H9 (cell line): ENCODE measurements around the gene CCDC92B. TPM values are rescaled to one million over a fixed set of nuclear protein-coding genes. Genes with fewer than 3 reads are reported as not detected.

Experiments
- DNase-seq: peaks from one replicate; pipeline ENCODE4 v3.0.0-alpha.2; 2017
- H2AFZ ChIP-seq: one replicate; pipeline ENCODE4 v1.6.1; 2013; ENCODE audit warnings: mild to moderate bottlenecking, low read length, control low read depth, moderate library complexity
- H2AK5ac ChIP-seq: 2 replicates; pipeline ENCODE4 v1.6.1; 2013; ENCODE audit warnings: low read length, control low read depth, mixed read lengths; ENCODE audit not compliant: insufficient read length
- H2BK120ac ChIP-seq: one replicate; pipeline ENCODE4 v1.6.1; 2013; ENCODE audit warnings: low read depth, mild to moderate bottlenecking, low read length, control low read depth, inconsistent platforms; ENCODE audit not compliant: poor library complexity, severe bottlenecking
- H2BK12ac ChIP-seq: 2 replicates; pipeline ENCODE4 v1.6.1; 2013; ENCODE audit warnings: low read length, control low read depth, mixed read lengths, low read depth; ENCODE audit not compliant: insufficient read length
- H2BK15ac ChIP-seq: 2 replicates; pipeline ENCODE4 v1.6.1; 2013; ENCODE audit warnings: low read depth, low read length, control low read depth
- H2BK20ac ChIP-seq: one replicate; pipeline ENCODE4 v1.6.1; 2013; ENCODE audit warnings: low read depth, mild to moderate bottlenecking, low read length, control low read depth, inconsistent platforms; ENCODE audit not compliant: poor library complexity, severe bottlenecking
- H2BK5ac ChIP-seq: 2 replicates; pipeline ENCODE4 v1.6.1; 2013; ENCODE audit warnings: low read length, control low read depth, mixed read lengths; ENCODE audit not compliant: insufficient read length
- H3K14ac ChIP-seq: 2 replicates; pipeline ENCODE4 v1.6.1; 2013; ENCODE audit warnings: low read length, control low read depth; ENCODE audit not compliant: insufficient read depth
- H3K18ac ChIP-seq: 2 replicates; pipeline ENCODE4 v1.6.1; 2013; ENCODE audit warnings: low read depth, mild to moderate bottlenecking, mixed read lengths, low read length, control low read depth; ENCODE audit not compliant: insufficient read length
- H3K23ac ChIP-seq: 2 replicates; pipeline ENCODE4 v1.6.1; 2013; ENCODE audit warnings: low read length, control low read depth, mixed read lengths, low read depth; ENCODE audit not compliant: insufficient read length
- H3K23me2 ChIP-seq: 2 replicates; pipeline ENCODE4 v1.6.1; 2013; ENCODE audit warnings: low read depth, mild to moderate bottlenecking, mixed read lengths, low read length, control low read depth; ENCODE audit not compliant: insufficient read length, poor library complexity, severe bottlenecking
- H3K27ac ChIP-seq: 2 replicates; pipeline ENCODE4 v1.5.1; 2013; ENCODE audit warnings: low read length, control low read depth, mixed read lengths, low read depth; ENCODE audit not compliant: insufficient read length
- H3K27me3 ChIP-seq: 2 replicates; pipeline ENCODE4 v1.6.1; 2013; ENCODE audit warnings: low read length, control low read depth, inconsistent platforms; ENCODE audit not compliant: insufficient read depth
- H3K4ac ChIP-seq: 2 replicates; pipeline ENCODE4 v1.6.1; 2013; ENCODE audit warnings: low read depth, mild to moderate bottlenecking, control low read depth, inconsistent platforms, low read length, moderate library complexity
- H3K4me1 ChIP-seq: 2 replicates; pipeline ENCODE4 v1.6.1; 2013; ENCODE audit warnings: low read length, control low read depth, inconsistent platforms; ENCODE audit not compliant: insufficient read depth
- H3K4me2 ChIP-seq: 2 replicates; pipeline ENCODE4 v1.6.1; 2013; ENCODE audit warnings: low read length, control low read depth, mixed read lengths; ENCODE audit not compliant: insufficient read length, insufficient read depth
- H3K56ac ChIP-seq: 2 replicates; pipeline ENCODE4 v1.6.1; 2013; ENCODE audit warnings: low read depth, mild to moderate bottlenecking, mixed read lengths, low read length, control low read depth; ENCODE audit not compliant: insufficient read length
- H3K79me1 ChIP-seq: 2 replicates; pipeline ENCODE4 v1.6.1; 2013; ENCODE audit warnings: low read depth, mild to moderate bottlenecking, moderate library complexity, low read length, control low read depth, inconsistent platforms; ENCODE audit not compliant: insufficient read depth, poor library complexity, severe bottlenecking
- H3K79me2 ChIP-seq: 2 replicates; pipeline ENCODE4 v1.6.1; 2013; ENCODE audit warnings: low read length, control low read depth, inconsistent platforms; ENCODE audit not compliant: insufficient read depth
- H3K9ac ChIP-seq: 2 replicates; pipeline ENCODE4 v1.6.1; 2013; ENCODE audit warnings: low read length, control low read depth, mixed read lengths; ENCODE audit not compliant: insufficient read length; ENCODE audit errors: extremely low read depth
- H3K9me3 ChIP-seq: one replicate; pipeline ENCODE4 v1.6.1; 2013; ENCODE audit warnings: low read depth, low read length, inconsistent platforms; ENCODE audit not compliant: control insufficient read depth
- H3T11ph ChIP-seq: one replicate; pipeline ENCODE4 v1.6.1; 2013; ENCODE audit warnings: mild to moderate bottlenecking, low read length, control low read depth, inconsistent platforms
- H4K20me1 ChIP-seq: one replicate; pipeline ENCODE4 v1.6.1; 2013; ENCODE audit not compliant: control insufficient read depth, insufficient read length, insufficient read depth
- H4K5ac ChIP-seq: 2 replicates; pipeline ENCODE4 v1.6.1; 2013; ENCODE audit warnings: low read depth, mild to moderate bottlenecking, mixed read lengths, low read length, control low read depth; ENCODE audit not compliant: insufficient read length
- H4K8ac ChIP-seq: replicated peaks from 2 replicates; pipeline ENCODE4 v1.6.1; 2013; ENCODE audit warnings: low read length, control low read depth, mixed read lengths, low read depth; ENCODE audit not compliant: insufficient read length
- H4K91ac ChIP-seq: 2 replicates; pipeline ENCODE4 v1.6.1; 2013; ENCODE audit warnings: low read depth, mild to moderate bottlenecking, moderate library complexity, mixed read lengths, low read length, control low read depth; ENCODE audit not compliant: insufficient read length
- H3K27ac Mint-ChIP-seq, 3 experiments: 2 replicates in 2 of 3; 3 replicates in 1 of 3; pipeline ENCODE4 v1.8.0; 2020 to 2021; ENCODE audit warnings: mixed read lengths in 3 of 3, mild to moderate bottlenecking in 1 of 3, moderate library complexity in 1 of 3
- H3K27me3 Mint-ChIP-seq: 2 replicates; pipeline ENCODE4 v1.8.0; 2021; ENCODE audit warnings: low read depth, mild to moderate bottlenecking, moderate library complexity, mixed read lengths
- H3K36me3 Mint-ChIP-seq, 3 experiments: 2 replicates in 2 of 3; 3 replicates in 1 of 3; pipeline ENCODE4 v1.8.0; 2020 to 2021; ENCODE audit warnings: low read depth in 3 of 3, mixed read lengths in 3 of 3; ENCODE audit not compliant: insufficient read depth in 1 of 3
- H3K4me1 Mint-ChIP-seq, 2 experiments: 2 replicates each; pipeline ENCODE4 v1.8.0; 2020; ENCODE audit warnings: mixed read lengths in 2 of 2
- H3K4me3 Mint-ChIP-seq, 2 experiments: 2 replicates in 1 of 2; 3 replicates in 1 of 2; pipeline ENCODE4 v1.8.0; 2020 to 2021; ENCODE audit warnings: mild to moderate bottlenecking in 2 of 2, mixed read lengths in 2 of 2, moderate library complexity in 1 of 2
- H3K9me3 Mint-ChIP-seq, 2 experiments: 2 replicates in 1 of 2; 3 replicates in 1 of 2; pipeline ENCODE4 v1.8.0; 2020; ENCODE audit warnings: mild to moderate bottlenecking in 2 of 2, mixed read lengths in 2 of 2, moderate library complexity in 1 of 2
- CTCF ChIP-seq: fragments of 200-600 bp; sonication (generic); conservative IDR thresholded peaks from 3 replicates; pipeline ENCODE4 v1.8.0; 2021; ENCODE audit warnings: antibody characterized with exemption, mild to moderate bottlenecking
- WGBS: extraction: QIAGEN DNeasy Blood & Tissue Kit; methylation state at CpG from one replicate; pipeline ENCODE4 v1.1.7; 2013; ENCODE audit warnings: missing lambda C conversion rate, low lambda C conversion rate, mixed read lengths; ENCODE audit not compliant: insufficient read length; ENCODE audit errors: extremely low coverage; 5-methylcytosine and 5-hydroxymethylcytosine counted together
- total RNA-seq: library from RNA; stranded (reverse); gene quantifications from 2 replicates; pipeline ENCODE4 v1.2.1, GENCODE V29; 2021

Gene CCDC92B
- total RNA-seq, 1 experiment from 2014 or later, result 8.0 TPM

GRCh38 chr17:2691069-2691871, 58.2 kb downstream of the CCDC92B start:
- Histone ChIP-seq H3K4ac (no peak overlapping the region), H3K79me2 (no peaks in the 10 kb centered on the region), H4K5ac (no peak overlapping the region), H2BK5ac (no peak overlapping the region), H3K18ac (no peak overlapping the region), H2BK12ac (no peak overlapping the region), H3K23me2 (no peaks in the 10 kb centered on the region), H3K9me3 (no peaks in the 10 kb centered on the region), H2BK20ac (no peak overlapping the region), H2AFZ (no peak overlapping the region), H2AK5ac (no peak overlapping the region), H3K56ac (no peak overlapping the region), H3K27ac (no peak overlapping the region), H3T11ph (no peak overlapping the region), H4K20me1 (no peaks in the 10 kb centered on the region), H3K14ac (no peak overlapping the region; the same call in 1 of the 2 replicates), H3K4me2 (no peak overlapping the region), H3K27me3 (no peaks in the 10 kb centered on the region), H4K91ac (no peak overlapping the region), H3K23ac (no peak overlapping the region), H2BK15ac (no peak overlapping the region), H3K9ac (no peak overlapping the region), H2BK120ac (no peak overlapping the region), H4K8ac (no peak overlapping the region), H3K79me1 (no peaks in the 10 kb centered on the region), H3K4me1 (no peaks in the 10 kb centered on the region)
- peaks cover 5 to 20% (median 19%) of the 10 kb centered on the region in 3 experiments; a peak in 6 of 7 replicates for H3K36me3 Mint-ChIP-seq
- TF ChIP-seq CTCF, result no peak
- no CpG with 5 or more reads among the region's 62 CpGs for WGBS
- no peak overlapping the region for H3K27ac Mint-ChIP-seq
- H3K4me3 Mint-ChIP-seq, result no peak overlapping the region
- H3K27me3 Mint-ChIP-seq, result no peaks in the 10 kb centered on the region
- H3K9me3 Mint-ChIP-seq, result no peaks in the 10 kb centered on the region
- peaks cover 5 to 10% of the 10 kb centered on the region in 2 experiments for H3K4me1 Mint-ChIP-seq
- DNase-seq, result no peak
